ENCODE results near the gene TRIM37.

TRIM37 gene

GRCh38 chr17:59024916-59025315 lies 81.8 kb downstream of the TRIM37 start:
- no peak overlapping the region for H3K4me3 ChIP-seq (ENCODE audit: low read depth, low read length)
- TF ChIP-seq CTCF (IDR thresholded peaks at IDR 0.05; ENCODE audit: insufficient read depth, low read depth, low read length, missing control alignments), result no peak
- DNase-seq (ENCODE audit: low read depth), result no peak

- no peak for TF ChIP-seq CTCF (IDR thresholded peaks at IDR 0.05; ENCODE audit: insufficient read depth, low read depth, low read length, missing control alignments)
- no peak for DNase-seq (ENCODE audit: low read depth)
- H3K4me3 ChIP-seq (ENCODE audit: low read depth, low read length), result no peak overlapping the region
Measured at GRCh38 chr17:59018019-59018418, 88.7 kb downstream of the TRIM37 start.

GRCh38 chr17:59011975-59012374 lies 94.7 kb downstream of the TRIM37 start:
- no peak for DNase-seq (ENCODE audit: low read depth)
- no peak overlapping the region for H3K4me3 ChIP-seq (ENCODE audit: low read depth, low read length)

GRCh38 chr17:59010026-59010425 lies 96.7 kb downstream of the TRIM37 start:
- H3K4me3 ChIP-seq (ENCODE audit: low read depth, low read length), result no peak overlapping the region
- DNase-seq (ENCODE audit: low read depth), result no peak
- no peak for TF ChIP-seq CTCF (IDR thresholded peaks at IDR 0.05; ENCODE audit: insufficient read depth, low read depth, low read length, missing control alignments)

More at GRCh38 chr17:59011975-59012374, 94.7 kb downstream of the TRIM37 start:
- no peak for TF ChIP-seq CTCF (IDR thresholded peaks at IDR 0.05; ENCODE audit: insufficient read depth, low read depth, low read length, missing control alignments)

- H3K4me3 ChIP-seq (ENCODE audit: low read depth, low read length), result no peak overlapping the region
- no peak for TF ChIP-seq CTCF (IDR thresholded peaks at IDR 0.05; ENCODE audit: insufficient read depth, low read depth, low read length, missing control alignments)
- no peak for DNase-seq (ENCODE audit: low read depth)
Measured at GRCh38 chr17:59008737-59009136, 97.9 kb downstream of the TRIM37 start.

- no peak for TF ChIP-seq CTCF (IDR thresholded peaks at IDR 0.05; ENCODE audit: insufficient read depth, low read depth, low read length, missing control alignments)
- DNase-seq (ENCODE audit: low read depth), result no peak
- H3K4me3 ChIP-seq (ENCODE audit: low read depth, low read length), result no peak overlapping the region
Measured at GRCh38 chr17:59007995-59008394, 98.7 kb downstream of the TRIM37 start.

GRCh38 chr17:59004338-59005111 lies 102.2 kb downstream of the TRIM37 start:
- no peak overlapping the region for H3K4me3 ChIP-seq (ENCODE audit: low read depth, low read length)
- peak; percentile 94 for TF ChIP-seq CTCF (IDR thresholded peaks at IDR 0.05; ENCODE audit: insufficient read depth, low read depth, low read length, missing control alignments)
- peak; percentile 76 for DNase-seq (ENCODE audit: low read depth)
